Endodermal cell (in vitro differentiated cells): Measurements from ENCODE around the gene FGD6. TPM values are rescaled to one million over a fixed set of nuclear protein-coding genes. Genes with fewer than 3 reads are reported as not detected.
A peak's percentile ranks its signal among the peaks of the same experiment; 100 is the strongest.

Experiments
- DNase-seq: peaks from one replicate; pipeline ENCODE4 v3.0.0-alpha.2; 2017
- H3K27ac ChIP-seq: 2 replicates; pipeline ENCODE4 v1.5.1; 2013; ENCODE audit warnings: mild to moderate bottlenecking, low read depth, low read length, moderate library complexity
- H3K27me3 ChIP-seq: 2 replicates; pipeline ENCODE4 v1.6.1; 2013; ENCODE audit warnings: mild to moderate bottlenecking, low read length, moderate library complexity; ENCODE audit not compliant: insufficient read depth, control insufficient read depth, poor library complexity, severe bottlenecking
- H3K36me3 ChIP-seq: 2 replicates; pipeline ENCODE4 v1.7.0; 2013; ENCODE audit warnings: mild to moderate bottlenecking, low read length, moderate library complexity; ENCODE audit not compliant: control insufficient read depth, insufficient read depth
- H3K4me1 ChIP-seq: one replicate; pipeline ENCODE4 v1.7.0; 2013; ENCODE audit warnings: low read length; ENCODE audit not compliant: control insufficient read depth, insufficient read depth
- H3K4me3 ChIP-seq: 2 replicates; pipeline ENCODE4 v1.5.1; 2013; ENCODE audit warnings: mild to moderate bottlenecking, low read length, moderate library complexity
- H3K9ac ChIP-seq: 2 replicates; pipeline ENCODE4 v1.6.1; 2013; ENCODE audit warnings: mild to moderate bottlenecking, low read length, moderate library complexity; ENCODE audit not compliant: poor library complexity, severe bottlenecking; ENCODE audit errors: extremely low read depth
- H3K9me3 ChIP-seq: 2 replicates; pipeline ENCODE4 v1.6.1; 2013; ENCODE audit warnings: mild to moderate bottlenecking, low read length, moderate library complexity; ENCODE audit not compliant: control insufficient read depth
- H3K27ac Mint-ChIP-seq: 2 replicates; pipeline ENCODE4 v1.8.0; 2020; ENCODE audit warnings: mixed read lengths
- H3K27me3 Mint-ChIP-seq: 2 replicates; pipeline ENCODE4 v1.8.0; 2021; ENCODE audit warnings: mild to moderate bottlenecking, mixed read lengths; ENCODE audit not compliant: insufficient read depth
- H3K36me3 Mint-ChIP-seq: 2 replicates; pipeline ENCODE4 v1.8.0; 2020; ENCODE audit warnings: low read depth, mixed read lengths
- H3K4me1 Mint-ChIP-seq: 2 replicates; pipeline ENCODE4 v1.8.0; 2020; ENCODE audit warnings: mixed read lengths
- H3K4me3 Mint-ChIP-seq: 2 replicates; pipeline ENCODE4 v1.8.0; 2020; ENCODE audit warnings: mild to moderate bottlenecking, moderate library complexity, mixed read lengths
- H3K9me3 Mint-ChIP-seq: 2 replicates; pipeline ENCODE4 v1.8.0; 2020; ENCODE audit warnings: mild to moderate bottlenecking, mixed read lengths
- CTCF ChIP-seq: fragments of 200-600 bp; sonication (generic); conservative IDR thresholded peaks from 2 replicates; pipeline ENCODE4 v1.5.0; 2021; ENCODE audit warnings: antibody characterized with exemption, mild to moderate bottlenecking
- WGBS, 2 experiments: methylation state at CpG; one replicate each; pipeline versions ENCODE4 v1.1.5 to v1.1.7; 2013; ENCODE audit warnings: missing lambda C conversion rate in 2 of 2, mixed read lengths in 1 of 2; ENCODE audit not compliant: insufficient coverage in 1 of 2, insufficient read length in 1 of 2; 5-methylcytosine and 5-hydroxymethylcytosine counted together
- total RNA-seq, 2 donors: library from RNA; stranded (reverse); fragmentation: NEBNext Ultra II Directional in 1 of 2; extraction: Animal tissue kit (Norgen Biotek cat#: 25700) in 1 of 2; gene quantifications; 2 replicates in 1 of 2; 3 replicates in 1 of 2; pipeline ENCODE4 v1.2.1, GENCODE V29; 2021

FGD6 gene
- total RNA-seq, 2 donors from 2014 or later, result 95.3 to 124 TPM

- H3K27ac ChIP-seq, result no peak overlapping the region
- no peaks in the 10 kb centered on the region for H3K27me3 Mint-ChIP-seq
- peaks cover 4% of the 10 kb centered on the region for H3K4me1 ChIP-seq
Measured at GRCh38 chr12:95230313-95230712, 13.0 kb upstream of the FGD6 start.

DNA sequence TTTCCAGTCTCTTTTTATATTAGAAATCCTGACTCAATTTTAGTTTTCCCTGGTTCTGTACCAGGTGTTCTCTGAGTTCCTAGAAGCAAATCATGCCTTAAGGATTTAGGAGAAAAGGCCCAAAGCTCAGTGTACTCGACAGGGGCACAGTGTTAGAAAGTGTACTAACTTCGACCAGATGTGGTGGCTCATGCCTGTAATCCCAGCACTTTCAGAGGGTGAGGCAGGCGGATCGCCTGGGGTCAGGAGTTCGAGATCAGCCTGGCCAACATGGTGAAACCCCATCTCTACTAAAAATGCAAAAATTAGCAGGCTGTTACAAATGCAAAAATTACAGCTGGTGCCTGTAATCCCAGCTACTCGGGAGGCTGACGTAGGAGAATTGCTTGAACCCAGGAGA is 12.4 kb upstream of the FGD6 start:
- Mint-ChIP-seq H3K9me3 (peaks cover 19% of the 10 kb centered on the region), H3K27me3 (no peaks in the 10 kb centered on the region), H3K4me1 (peaks cover 34% of the 10 kb centered on the region), H3K4me3 (no peak overlapping the region), H3K36me3 (peaks cover 44% of the 10 kb centered on the region), H3K27ac (no peak overlapping the region)
- Histone ChIP-seq H3K27ac (no peak overlapping the region), H3K36me3 (peaks cover 49% of the 10 kb centered on the region), H3K4me3 (no peak overlapping the region), H3K4me1 (peaks cover 4% of the 10 kb centered on the region), H3K9me3 (peaks cover 20% of the 10 kb centered on the region), H3K27me3 (no peaks in the 10 kb centered on the region), H3K9ac (no peak overlapping the region)
- 87 to 91% methylated on average over 7 of the region's 7 CpGs for WGBS, 2 experiments
- no peak for TF ChIP-seq CTCF
- DNase-seq, result no peak

More at GRCh38 chr12:95230313-95230712, 13.0 kb upstream of the FGD6 start:
- Mint-ChIP-seq H3K36me3 (peaks cover 40% of the 10 kb centered on the region), H3K9me3 (peaks cover 21% of the 10 kb centered on the region), H3K27ac (no peak overlapping the region), H3K4me1 (peaks cover 30% of the 10 kb centered on the region), H3K4me3 (no peak overlapping the region)
- TF ChIP-seq CTCF, result no peak
- Histone ChIP-seq H3K9ac (no peak overlapping the region), H3K9me3 (peaks cover 20% of the 10 kb centered on the region), H3K36me3 (peaks cover 43% of the 10 kb centered on the region), H3K27me3 (no peaks in the 10 kb centered on the region), H3K4me3 (no peak overlapping the region)
- peak; percentile 21 for DNase-seq

GRCh38 chr12:95228617-95229016 is 11.3 kb upstream of the FGD6 start:
- no peak for TF ChIP-seq CTCF
- Mint-ChIP-seq H3K27ac (peak overlapping the region; percentile 72), H3K27me3 (no peaks in the 10 kb centered on the region), H3K36me3 (peaks cover 44% of the 10 kb centered on the region), H3K4me1 (peaks cover 35% of the 10 kb centered on the region), H3K4me3 (no peak overlapping the region), H3K9me3 (peaks cover 10% of the 10 kb centered on the region)
- WGBS, 2 experiments, result 89 to 93% methylated on average over 2 of the region's 2 CpGs
- DNase-seq, result no peak
- H3K9me3 ChIP-seq, result peaks cover 15% of the 10 kb centered on the region
- H3K4me1 ChIP-seq, result peaks cover 4% of the 10 kb centered on the region
- H3K27ac ChIP-seq, result no peak overlapping the region
- no peaks in the 10 kb centered on the region for H3K27me3 ChIP-seq
- H3K9ac ChIP-seq, result no peak overlapping the region
- peaks cover 51% of the 10 kb centered on the region for H3K36me3 ChIP-seq
- no peak overlapping the region for H3K4me3 ChIP-seq
